Measurements from ENCODE around the gene DLEC1.
"Not testable (repeated sequence)": the region's sequence is repeated elsewhere in the genome, so short reads cannot be mapped to it uniquely, and the experiment has no call there.

DNA sequence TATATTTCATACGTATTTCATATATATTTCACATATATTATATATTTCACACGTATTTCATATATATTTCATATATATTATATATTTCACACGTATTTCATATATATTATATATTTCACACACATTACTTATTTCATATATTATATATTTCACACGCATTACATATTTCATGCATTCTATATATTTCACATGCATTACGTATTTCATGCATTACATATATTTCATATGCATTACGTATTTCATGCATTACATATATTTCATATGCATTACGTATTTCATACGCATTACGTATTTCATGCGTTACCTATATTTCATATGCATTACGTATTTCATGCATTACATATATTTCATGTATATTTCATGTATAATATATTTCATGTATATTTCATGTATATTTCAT, 121.7 kb downstream of the DLEC1 start:
- TF ChIP-seq, protein P1, sequence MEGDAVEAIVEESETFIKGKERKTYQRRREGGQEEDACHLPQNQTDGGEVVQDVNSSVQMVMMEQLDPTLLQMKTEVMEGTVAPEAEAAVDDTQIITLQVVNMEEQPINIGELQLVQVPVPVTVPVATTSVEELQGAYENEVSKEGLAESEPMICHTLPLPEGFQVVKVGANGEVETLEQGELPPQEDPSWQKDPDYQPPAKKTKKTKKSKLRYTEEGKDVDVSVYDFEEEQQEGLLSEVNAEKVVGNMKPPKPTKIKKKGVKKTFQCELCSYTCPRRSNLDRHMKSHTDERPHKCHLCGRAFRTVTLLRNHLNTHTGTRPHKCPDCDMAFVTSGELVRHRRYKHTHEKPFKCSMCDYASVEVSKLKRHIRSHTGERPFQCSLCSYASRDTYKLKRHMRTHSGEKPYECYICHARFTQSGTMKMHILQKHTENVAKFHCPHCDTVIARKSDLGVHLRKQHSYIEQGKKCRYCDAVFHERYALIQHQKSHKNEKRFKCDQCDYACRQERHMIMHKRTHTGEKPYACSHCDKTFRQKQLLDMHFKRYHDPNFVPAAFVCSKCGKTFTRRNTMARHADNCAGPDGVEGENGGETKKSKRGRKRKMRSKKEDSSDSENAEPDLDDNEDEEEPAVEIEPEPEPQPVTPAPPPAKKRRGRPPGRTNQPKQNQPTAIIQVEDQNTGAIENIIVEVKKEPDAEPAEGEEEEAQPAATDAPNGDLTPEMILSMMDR (conservative IDR thresholded peaks at IDR 0.05; ENCODE audit: low read length) = not testable (repeated sequence)
- TF ChIP-seq EZH2phosphoT487 (IDR thresholded peaks at IDR 0.05; ENCODE audit: borderline replicate concordance) = not testable (repeated sequence)

Data from Loucy (cell line).